GM19035 (cell line): Measurements from ENCODE around the gene TNNI3K.

Experiments used
- ATAC-seq: cut with Tn5 transposase; IDR thresholded peaks from one replicate; pipeline ENCODE4 v1.9.1; 2021; ENCODE audit not compliant: unreplicated experiment

The TNNI3K gene

DNA sequence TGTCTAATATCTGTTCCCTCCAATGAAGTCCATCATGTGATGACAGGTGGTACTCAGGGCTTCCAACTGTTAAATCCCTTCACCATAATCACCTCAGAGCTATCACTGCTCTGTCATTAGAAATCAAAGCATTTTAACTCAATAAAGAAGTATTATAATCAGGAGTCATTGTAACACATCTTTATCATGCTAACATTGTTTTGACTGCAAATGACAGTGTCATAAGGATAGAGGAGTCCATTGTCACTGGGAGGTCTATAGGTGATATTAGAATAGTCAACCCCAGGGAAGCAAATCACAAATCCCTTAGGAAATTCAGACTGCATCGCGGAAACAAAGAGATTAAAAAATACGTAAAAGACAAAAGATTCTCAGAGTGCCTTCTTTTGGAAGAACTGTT, 246.4 kb downstream of the TNNI3K start:
- no peak for ATAC-seq

DNA sequence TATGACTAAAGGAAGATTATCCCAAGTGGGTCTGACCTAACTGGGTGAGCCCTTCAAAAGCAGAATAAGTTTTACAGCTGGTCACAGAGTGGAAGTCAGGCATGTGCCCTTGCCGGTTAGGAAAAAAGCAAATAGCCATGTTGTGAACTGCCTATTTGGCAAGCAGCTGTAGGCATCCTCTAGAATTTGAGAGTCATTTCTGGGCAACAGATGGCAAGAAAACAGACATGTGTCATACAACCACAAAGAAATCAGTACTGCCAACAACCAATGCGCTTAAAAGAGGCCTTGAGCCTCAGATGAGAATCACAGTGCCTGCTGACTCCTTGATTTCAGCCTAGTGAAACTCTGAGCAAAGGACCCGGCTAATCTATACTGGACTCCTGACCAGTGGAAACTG, 250.4 kb downstream of the TNNI3K start:
- ATAC-seq: no peak

- ATAC-seq: no peak
Measured at GRCh38 chr1:74486036-74486435, 250.8 kb downstream of the TNNI3K start.

- ATAC-seq: no peak
Measured at GRCh38 chr1:74496669-74497068, 261.5 kb downstream of the TNNI3K start.

DNA sequence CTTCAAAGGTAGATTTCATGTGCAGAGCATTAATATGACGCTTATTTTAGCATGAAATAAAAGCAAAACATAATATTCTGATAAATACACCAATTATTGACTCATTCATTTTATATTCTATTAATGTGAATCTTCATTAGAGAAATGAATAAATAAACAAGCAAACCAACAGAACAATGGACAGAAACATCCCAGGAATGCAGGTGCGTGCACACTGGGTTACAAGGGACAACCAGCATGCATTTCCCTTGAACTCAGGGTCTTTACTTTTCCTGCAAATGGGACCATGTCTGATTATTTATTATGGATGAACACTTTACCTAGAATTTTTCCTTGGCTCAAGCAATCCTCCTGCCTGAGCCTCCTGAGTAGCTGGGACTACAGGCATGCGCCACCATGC, 263.7 kb downstream of the TNNI3K start:
- ATAC-seq: no peak

DNA sequence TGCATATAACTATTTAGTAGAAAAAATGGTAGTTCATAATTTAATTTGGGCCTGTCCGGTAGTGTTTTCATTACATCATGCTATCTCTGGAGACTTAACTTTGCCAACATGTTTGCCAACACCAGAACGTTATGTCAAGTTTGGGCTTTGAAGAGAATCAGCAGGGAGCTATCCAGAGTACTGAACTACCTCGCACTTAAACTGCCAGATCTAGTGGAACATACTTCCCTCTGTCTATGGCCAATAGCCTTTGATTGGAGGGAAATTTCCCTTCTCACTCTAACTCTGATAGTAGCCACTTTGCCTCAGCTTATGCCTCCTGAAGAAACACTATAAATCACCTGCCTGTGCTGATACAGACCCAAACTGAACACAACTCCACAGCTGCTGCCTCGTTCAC, 267.2 kb downstream of the TNNI3K start:
- no peak for ATAC-seq

GRCh38 chr1:74502858-74503257, 267.7 kb downstream of the TNNI3K start:
- ATAC-seq: no peak

DNA sequence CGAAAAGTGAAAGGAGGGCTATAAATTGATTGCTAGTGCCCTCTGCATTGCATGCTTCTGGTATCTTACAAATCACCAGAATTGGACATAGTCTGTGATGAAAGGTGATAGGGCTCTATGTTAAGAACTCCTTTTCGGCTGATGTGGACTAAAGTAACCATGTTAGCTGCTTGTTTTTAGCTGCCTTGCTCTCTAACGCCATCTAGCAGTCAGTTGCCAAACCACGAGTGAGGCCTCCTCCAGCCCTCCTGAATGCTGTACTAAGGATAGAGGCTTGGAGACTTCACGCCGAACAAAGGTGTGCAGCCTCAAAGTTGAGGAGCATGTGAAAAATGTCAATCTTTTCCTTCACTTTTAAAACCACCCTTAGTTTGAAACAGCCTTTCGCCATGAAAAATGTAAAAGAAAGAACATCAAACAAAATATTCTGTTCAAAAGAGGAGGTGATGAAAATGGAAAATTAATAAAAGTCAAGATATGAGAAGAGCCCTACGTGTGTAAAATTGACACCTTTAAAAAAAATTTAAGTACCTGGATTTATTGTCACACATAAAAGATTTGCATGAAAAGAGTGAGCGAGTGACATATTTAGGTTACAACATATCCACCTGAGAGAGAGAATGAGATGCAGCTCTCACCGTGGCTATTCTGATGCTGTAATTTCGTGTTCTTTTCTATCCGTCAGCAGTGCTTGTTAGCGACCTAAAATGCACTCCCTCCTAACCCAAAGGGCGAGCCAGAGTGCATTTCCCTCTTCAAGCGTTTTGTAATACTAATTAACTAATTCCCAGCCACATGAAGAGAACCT, 269.1 kb downstream of the TNNI3K start:
- peak; percentile 95 for ATAC-seq

- no peak for ATAC-seq
Measured at GRCh38 chr1:74504933-74505512, 269.8 kb downstream of the TNNI3K start.

- ATAC-seq: no peak
Measured at GRCh38 chr1:74505928-74506710, 270.9 kb downstream of the TNNI3K start.

DNA sequence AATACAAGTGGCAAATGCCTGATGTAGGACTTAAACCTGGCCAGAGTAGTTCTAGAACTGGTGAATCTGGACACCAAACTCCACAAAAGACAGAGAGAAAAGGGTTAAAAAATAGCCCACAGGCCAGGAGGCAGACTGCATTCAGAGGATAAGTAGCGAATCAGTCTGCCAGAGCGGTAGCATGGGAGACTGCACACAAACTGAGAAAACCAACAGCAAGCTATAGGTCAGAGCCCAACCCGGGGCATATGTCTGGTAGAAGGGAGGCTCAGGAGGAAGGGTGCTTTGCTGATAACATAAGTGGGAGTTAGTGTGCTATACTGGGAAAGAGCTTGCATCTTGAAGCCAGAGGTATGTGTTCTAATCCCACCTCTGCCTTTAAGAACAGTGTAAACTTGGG, 273.3 kb downstream of the TNNI3K start:
- ATAC-seq: no peak

DNA sequence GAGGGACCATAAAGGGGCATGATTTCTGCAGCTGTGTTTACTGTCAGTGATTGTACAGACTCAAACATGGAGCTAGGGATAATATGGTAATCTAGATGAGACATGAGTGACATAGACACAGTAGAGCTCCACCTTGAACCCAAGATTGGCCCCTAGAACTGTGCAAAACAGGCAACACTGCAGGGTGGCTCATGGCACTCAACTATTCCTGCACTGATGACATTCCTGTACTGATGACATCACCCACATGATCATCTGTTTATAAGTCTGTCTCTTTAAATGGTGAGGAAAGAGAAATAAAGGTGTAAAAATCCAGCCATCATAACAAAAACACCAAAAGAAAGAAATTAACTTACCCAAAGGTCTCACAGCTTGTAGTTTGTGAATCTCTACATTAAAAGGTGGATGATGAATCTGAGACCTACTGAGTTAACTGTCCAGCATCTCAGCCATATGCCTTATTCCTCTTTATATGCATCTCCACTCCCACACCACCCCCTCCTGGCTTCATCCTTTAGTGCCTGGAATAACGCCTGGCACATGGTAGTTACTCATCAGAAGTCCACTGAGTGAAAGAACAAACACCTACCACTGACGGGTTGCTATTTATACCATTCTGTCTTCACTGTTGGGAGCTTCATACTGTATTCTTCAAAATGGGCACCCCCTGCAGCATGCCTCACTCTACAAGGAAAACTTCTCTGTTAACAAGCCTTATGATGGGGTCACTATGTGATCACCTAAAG, 277.2 kb downstream of the TNNI3K start, which contains the start of gene LRRC53:
LRRC53 (minus strand) TSS at position 442 of the 746 bp plus-strand sequence. CDS start 29,262 bp downstream, outside the sequence.
- no peak for ATAC-seq

DNA sequence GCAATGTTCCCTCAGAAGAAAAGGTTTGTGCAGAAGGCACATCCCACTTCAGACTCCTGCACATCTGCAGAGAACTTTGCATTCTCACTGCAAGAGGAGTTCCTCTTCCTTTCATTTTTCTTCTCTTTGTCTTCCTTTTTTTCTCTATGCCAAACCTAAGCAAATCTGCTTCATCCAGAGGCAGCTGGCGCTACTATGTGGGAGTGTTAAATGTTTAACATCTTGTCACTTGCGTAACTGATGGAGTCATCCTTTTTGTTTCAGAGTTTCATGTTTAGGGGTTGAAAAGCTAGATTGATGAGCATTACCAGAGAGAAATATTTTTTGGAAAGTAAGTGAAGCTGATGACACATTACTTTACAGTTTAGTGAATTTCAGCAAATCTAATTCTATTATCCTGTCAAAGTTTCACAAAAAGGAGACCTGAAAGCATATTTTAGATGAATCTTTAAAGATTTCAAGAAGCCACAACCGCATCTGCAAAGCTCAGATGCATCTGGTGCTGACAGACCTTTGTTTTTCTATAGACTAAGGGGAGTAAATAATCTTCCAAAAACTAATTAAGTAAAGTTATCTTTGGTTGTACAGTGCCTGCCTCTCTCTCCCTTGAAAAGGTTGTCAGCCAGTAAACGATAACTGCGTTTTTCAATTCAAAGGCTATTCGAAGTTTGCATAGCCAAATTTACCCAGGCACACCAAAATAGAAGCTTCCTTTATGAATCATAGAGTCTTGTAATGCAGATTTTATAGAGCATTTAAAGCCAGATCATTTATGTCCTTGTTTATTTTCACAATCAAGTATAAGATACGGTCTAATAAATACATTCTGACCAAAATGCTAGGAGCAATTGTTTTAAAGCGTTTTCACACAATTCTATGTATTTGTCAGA, 278.5 kb downstream of the TNNI3K start:
- no peak for ATAC-seq

- ATAC-seq: peak; percentile 83
Measured at GRCh38 chr1:74517599-74518051, 282.4 kb downstream of the TNNI3K start.

DNA sequence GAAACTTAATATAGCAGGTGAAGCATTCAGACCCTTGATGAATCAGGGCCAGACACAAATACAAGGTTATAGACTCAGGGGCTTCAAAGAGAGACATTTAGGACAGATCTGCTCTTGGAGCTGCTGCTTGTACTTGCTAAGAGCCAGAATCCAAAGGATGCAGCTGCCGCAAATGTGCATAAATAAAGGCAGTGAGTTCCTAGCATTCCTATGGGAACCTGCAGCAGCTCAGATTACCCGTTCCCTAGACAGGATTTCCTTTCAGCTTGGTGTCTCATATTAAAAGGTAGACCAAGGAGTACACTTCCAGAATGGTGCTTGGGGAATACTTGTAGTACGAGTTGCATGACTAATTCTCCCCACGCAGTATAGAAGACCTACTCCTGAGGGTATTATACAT, 287.0 kb downstream of the TNNI3K start:
- ATAC-seq: no peak

- no peak for ATAC-seq
Measured at GRCh38 chr1:74523873-74524480, 288.8 kb downstream of the TNNI3K start.

- ATAC-seq: no peak
Measured at GRCh38 chr1:74526708-74527107, 291.5 kb downstream of the TNNI3K start.

DNA sequence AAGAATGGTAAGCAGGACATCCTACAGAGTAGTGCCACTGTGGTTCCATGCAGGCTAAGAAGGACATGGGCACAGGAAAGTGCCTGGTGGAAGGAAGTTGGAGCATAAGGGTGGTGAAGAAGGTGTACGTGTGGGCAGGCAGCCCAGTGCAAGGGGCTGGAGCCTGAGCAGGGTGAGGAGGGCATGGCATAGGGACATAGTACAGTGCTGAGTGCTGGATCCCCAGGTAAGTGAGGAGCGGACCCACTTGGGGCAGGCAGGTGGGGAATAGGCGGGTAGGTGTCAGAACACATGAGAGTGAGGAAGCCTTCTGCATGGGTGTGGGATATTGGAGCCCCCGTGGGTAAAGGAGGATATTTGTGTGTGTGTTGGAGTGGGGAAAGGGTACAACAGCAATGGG, 292.9 kb downstream of the TNNI3K start:
- no peak for ATAC-seq

DNA sequence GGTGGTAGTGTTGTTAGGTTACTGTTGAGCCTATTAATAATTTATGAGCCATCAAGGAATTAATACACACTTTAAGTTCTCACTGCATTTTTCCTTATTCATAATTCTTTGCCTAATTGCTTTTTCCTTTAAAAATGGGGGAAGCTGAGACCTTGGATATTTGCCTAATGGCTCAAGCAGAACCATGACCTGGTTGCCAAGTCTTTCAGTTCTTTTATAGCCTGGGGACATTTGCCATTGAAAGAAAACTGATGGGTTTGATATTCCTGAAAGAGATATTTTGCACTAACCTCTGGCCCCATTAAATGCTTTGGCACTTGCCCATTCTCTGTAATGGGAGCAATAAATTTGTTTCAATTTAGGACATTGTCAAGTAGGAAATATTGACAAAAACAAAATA, 295.7 kb downstream of the TNNI3K start:
- ATAC-seq: no peak

DNA sequence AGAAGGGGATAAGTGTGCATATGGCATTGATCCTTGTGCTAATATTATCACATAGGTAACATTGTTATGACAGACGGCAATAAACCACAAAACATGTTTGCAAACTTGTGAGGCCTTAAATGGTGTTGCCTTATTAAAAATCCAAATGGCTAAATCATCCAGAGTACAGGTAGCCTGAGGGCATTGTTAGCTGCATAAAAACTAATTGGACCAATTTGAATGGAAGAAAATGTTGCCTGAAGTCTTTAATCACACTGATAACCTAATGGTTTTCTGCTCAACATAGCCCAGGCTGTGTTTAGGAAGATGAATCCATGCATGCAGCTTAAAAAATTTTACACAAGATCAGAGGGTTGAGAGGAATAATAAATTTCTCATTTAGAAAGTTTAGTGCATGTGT, 296.6 kb downstream of the TNNI3K start:
- ATAC-seq: no peak
